Putamen (tissue), 1 donor: ENCODE data around the gene LSMEM2.
A peak's percentile ranks its signal among the peaks of the same experiment; 100 is the strongest.
"Not testable (repeated sequence)": the region's sequence is repeated elsewhere in the genome, so short reads cannot be mapped to it uniquely, and the experiment has no call there.

Experiments
- DNase-seq: peaks from one replicate; pipeline ENCODE4 v3.0.0-alpha.2; 2016; ENCODE audit warnings: low spot score

The LSMEM2 gene

DNA sequence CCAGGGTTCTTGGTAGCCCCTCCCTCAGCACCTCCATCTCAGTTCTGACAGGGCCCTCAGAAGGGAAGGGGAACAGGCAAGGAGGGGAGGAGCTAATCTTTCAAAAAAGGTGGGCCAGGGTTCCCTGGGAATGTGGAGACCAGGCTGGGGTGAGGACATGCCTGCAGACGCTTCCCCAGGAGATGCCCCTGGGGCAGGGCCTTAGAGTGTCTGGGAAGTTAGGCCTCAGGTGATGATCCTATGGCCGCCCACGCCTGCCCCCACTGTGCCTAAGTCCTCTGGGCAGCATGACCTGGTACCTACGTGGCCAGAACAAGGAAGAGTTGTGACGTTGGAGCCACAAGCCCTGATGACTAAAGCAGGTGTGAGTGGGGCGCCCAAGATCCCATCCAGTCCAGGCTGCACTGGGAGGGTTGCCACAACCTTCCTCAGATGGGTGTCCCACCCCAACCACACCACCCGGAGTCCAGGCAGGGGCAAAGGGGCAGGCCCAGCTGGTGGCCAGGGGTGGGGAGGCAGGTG is 13.9 kb upstream of the LSMEM2 start:
- no peak for DNase-seq

DNA sequence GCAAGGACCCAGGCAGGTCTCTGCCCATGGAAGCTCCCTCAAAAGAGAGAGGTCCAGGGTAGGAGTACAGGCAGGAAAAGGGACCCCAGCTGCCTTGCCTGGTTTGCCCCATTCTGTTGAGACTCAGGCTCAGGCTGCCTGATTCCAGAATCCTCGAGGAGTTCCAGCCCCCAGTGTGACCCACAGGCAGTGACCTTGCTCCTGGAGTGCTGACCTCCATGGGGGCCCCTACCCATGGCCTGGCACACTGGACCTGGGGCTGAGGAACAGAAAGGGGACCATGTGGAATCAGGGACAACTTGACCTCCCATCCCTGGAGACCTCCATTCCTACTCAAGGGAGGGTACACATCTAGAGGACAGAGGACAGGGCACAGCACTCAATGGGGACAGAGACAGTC is 13.3 kb upstream of the LSMEM2 start:
- DNase-seq = no peak

- no peak for DNase-seq
Observed at GRCh38 chr3:50266017-50266416, 12.9 kb upstream of the LSMEM2 start.

DNA sequence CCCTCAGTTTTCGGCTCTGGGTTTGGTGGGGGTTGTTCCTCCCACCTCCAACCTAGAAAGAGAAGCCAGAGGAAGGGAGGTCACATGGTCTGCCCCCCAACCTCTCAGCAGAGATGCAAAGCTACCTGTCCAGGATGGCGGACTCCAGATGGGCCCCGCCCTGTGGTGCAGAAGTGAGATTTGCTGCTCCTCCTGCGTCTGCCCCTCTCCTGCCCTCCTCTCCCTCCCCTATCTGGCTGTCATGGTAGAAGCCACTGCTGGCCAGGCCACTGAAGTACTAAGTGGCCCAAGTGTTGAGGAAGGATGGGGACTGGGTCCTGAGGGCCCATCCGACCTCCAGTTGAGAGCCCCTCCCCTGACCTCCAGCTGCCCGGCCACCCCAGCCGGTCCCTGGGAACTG is 12.1 kb upstream of the LSMEM2 start:
- DNase-seq = no peak

DNA sequence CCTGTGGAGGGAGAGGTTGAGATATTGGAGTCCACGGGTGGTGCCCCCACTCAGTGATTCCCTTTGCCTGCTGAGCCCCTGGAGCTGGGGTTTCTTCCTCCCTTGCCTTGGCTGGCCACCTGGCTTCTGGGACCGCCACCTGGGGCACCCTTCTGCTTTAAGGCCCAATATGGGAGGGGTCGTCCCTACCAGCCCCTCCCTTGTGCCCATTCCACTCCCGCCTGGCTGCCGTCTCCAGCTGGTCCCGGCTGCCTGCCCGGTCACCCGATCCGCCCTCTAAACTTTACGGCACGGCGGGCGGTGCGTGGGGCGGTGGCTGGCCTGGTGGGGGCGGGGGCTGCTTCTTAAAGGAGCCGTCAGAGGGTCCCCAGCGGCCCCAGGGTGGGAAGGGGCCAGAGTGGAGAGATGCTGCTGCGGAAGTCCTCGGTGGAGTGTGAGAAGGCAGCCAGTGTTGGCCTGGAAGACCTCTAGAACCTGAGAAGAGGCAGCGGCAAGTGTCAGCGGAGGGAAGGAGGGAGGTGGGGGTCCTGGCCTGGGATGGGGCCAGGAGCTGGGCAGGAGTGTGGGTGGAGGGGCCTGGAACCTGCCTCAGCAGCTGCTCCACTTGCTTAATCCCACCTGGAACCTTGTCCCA is 11.5 kb upstream of the LSMEM2 start:
- peak; percentile 72 for DNase-seq

DNA sequence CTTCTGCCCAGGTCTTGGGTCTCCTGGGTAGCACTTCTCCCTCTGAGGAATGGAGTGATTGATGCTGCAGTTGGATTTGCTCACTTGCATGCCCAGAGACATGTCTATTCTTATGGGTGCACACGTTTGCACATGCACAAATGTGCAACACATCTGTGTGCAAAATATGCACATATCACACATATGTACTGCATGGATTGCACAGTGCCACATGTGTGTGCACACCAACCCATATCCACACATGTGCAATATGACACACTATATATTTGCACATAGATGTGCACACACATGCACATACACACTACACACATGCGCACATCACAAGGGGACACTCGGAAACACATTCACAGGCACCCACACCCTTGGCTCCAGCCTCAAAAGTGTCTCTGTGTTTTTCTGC is 10.6 kb upstream of the LSMEM2 start:
- no peak for DNase-seq

GRCh38 chr3:50268703-50269451 is 10.0 kb upstream of the LSMEM2 start, which contains the start of gene SEMA3B:
TSS of gene SEMA3B (plus strand) at chr3:50269147. CDS start at chr3:50269241, 94 bp downstream.
- DNase-seq = peak; percentile 66

- DNase-seq = no peak
Observed at GRCh38 chr3:50269460-50269859, 9.4 kb upstream of the LSMEM2 start.

DNA sequence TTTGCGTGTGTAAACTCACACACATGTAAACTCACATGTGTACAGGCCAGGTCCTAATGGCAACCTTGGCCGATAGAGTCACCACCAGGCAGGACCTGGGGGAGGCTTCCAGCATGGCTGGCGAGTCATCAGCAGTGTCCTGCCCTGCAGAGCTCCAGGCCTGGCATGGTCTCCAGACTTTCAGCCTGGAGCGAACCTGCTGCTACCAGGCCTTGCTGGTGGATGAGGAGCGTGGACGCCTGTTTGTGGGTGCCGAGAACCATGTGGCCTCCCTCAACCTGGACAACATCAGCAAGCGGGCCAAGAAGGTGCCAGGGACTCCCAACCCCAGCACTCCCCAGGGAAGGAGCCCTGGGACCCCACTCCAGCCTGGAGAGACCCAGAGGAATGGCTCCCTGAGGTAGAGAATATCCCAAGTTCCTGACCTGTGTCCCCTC is 8.9 kb upstream of the LSMEM2 start:
- no peak for DNase-seq

- no peak for DNase-seq
Observed at GRCh38 chr3:50270422-50271224, 8.3 kb upstream of the LSMEM2 start.

DNA sequence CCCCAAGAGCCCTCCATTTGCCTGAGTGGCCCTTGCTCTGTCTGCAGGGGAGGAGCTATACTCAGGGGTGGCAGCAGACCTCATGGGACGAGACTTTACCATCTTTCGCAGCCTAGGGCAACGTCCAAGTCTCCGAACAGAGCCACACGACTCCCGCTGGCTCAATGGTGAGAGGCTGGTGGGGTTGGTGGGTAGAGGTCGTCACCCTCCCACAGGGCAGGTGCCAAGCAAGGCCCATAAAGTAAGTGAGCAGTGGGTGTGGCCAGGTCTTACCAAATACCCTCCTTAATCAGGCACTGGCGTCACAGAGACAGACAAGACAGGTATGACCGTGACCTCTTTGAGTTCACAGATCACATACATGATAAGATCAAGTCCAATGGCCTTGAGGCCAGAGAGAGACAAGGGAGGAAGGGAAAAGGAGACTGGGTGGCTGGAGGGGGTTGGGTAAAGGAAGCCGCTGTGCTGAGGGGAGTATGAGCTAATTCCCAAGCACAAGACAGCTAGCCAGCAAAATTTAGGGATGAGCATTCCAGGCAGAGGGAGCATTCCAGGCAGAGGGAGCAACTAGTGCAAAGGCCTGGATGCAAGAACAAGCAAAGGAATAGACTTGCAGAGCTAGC is 7.5 kb upstream of the LSMEM2 start:
- DNase-seq = no peak

DNA sequence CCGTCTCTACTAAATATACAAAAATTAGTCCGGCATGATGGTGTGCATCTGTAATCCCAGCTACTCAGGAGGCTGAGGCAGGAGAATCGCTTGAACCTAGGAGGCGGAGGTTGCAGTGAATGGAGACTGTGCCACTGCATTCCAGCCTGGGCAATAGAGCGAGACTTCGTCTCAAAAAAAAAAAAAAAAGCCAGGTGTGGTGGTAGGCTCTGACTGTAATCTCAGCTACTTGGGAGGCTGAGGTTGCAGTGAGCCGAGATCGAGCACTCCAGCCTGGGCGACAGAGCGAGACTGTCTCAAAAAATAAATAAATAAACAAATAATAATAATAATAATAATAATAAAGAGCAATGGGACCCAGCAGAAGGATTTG is 6.4 kb upstream of the LSMEM2 start:
- not testable (repeated sequence) for DNase-seq

GRCh38 chr3:50272911-50273688 is 5.8 kb upstream of the LSMEM2 start:
- DNase-seq = peak; percentile 84

- no peak for DNase-seq
Observed at GRCh38 chr3:50273689-50274065, 5.2 kb upstream of the LSMEM2 start.

DNA sequence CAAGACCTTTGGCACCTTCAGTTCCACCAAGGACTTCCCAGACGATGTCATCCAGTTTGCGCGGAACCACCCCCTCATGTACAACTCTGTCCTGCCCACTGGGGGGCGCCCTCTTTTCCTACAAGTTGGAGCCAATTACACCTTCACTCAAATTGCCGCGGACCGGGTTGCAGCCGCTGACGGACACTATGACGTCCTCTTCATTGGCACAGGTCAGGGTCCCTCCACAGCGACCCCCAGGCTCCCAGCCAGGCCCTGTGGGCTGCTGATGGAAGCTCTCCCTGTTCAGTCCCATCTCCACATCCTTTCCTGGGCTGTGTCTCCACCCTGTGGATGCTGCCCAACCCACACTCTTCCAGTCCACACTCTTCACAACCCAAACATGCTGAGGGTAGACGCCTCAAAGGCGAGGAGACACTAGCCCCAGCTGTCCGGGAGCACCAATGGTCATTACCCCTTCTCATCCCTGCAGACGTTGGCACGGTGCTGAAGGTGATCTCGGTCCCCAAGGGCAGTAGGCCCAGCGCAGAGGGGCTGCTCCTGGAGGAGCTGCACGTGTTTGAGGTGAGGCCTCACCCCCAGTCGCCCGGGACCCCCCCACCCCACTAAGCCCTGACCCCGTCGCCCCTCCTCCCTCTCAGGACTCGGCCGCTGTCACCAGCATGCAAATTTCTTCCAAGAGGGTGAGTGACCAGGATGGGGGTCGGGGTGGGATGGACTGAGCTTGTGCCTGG is 4.3 kb upstream of the LSMEM2 start:
- DNase-seq = no peak

DNA sequence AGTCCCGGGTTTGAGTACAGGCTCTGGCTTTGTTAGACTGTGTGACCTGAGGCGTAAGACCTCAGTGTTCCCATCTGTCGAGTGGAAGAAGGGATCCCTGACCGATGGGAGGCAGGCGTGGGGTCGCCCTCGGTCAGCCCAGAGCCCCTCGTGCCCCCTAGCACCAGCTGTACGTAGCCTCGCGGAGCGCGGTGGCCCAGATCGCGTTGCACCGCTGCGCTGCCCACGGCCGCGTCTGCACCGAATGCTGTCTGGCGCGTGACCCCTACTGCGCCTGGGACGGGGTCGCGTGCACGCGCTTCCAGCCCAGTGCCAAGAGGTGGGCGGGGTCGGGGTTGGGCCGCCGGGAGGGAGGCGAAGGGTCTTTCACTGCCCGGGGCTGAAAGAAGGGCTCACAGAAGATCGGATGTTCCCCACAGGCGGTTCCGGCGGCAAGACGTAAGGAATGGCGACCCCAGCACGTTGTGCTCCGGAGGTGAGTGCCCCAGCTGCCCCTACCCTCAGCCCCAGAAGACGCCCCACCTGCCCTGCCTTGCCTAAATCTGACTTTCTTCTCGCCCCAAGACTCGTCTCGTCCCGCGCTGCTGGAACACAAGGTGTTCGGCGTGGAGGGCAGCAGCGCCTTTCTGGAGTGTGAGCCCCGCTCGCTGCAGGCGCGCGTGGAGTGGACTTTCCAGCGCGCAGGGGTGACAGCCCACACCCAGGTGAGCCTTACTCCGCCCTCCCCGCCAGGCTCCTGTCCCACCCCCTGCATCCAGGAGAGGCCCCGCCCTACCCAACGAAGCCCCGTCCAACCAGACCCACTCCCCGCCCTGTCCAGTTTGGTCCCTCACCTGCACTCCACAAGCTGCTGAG is 3.5 kb upstream of the LSMEM2 start:
- no peak for DNase-seq

DNA sequence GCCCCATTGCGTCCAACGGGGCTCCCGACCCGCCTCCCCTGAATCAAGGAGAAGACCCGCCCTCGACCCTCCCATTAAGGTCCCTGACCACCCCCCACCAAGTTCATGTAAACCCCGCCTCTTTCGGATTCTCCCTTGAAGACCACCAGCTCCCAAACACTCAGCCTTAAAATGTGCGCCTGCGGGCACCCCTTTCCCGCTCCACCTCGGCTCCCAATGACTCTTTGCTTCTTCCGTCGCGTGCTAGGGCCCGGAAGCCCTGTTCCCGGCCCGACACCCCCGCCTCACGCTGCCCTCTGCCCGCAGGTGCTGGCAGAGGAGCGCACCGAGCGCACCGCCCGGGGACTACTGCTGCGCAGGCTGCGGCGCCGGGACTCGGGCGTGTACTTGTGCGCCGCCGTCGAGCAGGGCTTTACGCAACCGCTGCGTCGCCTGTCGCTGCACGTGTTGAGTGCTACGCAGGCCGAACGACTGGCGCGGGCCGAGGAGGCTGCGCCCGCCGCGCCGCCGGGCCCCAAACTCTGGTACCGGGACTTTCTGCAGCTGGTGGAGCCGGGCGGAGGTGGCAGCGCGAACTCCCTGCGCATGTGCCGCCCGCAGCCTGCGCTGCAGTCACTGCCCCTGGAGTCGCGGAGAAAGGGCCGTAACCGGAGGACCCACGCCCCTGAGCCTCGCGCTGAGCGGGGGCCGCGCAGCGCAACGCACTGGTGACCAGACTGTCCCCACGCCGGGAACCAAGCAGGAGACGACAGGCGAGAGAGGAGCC is 2.7 kb upstream of the LSMEM2 start:
- no peak for DNase-seq

DNA sequence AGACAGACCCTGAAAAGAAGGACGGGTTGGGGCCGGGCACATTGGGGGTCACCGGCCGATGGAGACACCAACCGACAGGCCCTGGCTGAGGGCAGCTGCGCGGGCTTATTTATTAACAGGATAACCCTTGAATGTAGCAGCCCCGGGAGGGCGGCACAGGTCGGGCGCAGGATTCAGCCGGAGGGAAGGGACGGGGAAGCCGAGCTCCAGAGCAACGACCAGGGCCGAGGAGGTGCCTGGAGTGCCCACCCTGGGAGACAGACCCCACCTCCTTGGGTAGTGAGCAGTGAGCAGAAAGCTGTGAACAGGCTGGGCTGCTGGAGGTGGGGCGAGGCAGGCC is 2.2 kb upstream of the LSMEM2 start:
- DNase-seq = no peak
